GM12878 (cell line): ENCODE measurements around the gene MTMR8. TPM values are rescaled to one million over a fixed set of nuclear protein-coding genes. Genes with fewer than 3 reads are reported as not detected.

ENCODE experiments used
- ATAC-seq: fragments of 200-7000 bp; cut with Tn5 transposase; 3 replicates; pipeline ENCODE4 v1.9.1; 2020; ENCODE audit warnings: mild to moderate bottlenecking, moderate library complexity
- BruUV-seq: library from RNA; stranded (reverse); fragments of 400-500 nt; replicated peaks from 2 replicates; lab custom pipeline; 2021; lab: Mats Ljungman, UMichigan
- CTCF ChIA-PET: fragments of 300-600 bp; sonication (Branson Sonifier 250); formaldehyde crosslinking; extraction: SDS; loops from one replicate; lab custom pipeline; 2021; ENCODE audit warnings: inconsistent platforms; lab: Yijun Ruan, JAX
- POLR2A ChIA-PET: fragments of 350-600 bp; formaldehyde crosslinking; extraction: SDS; loops from one replicate; lab custom pipeline; 2021; ENCODE audit warnings: inconsistent platforms; lab: Charles Lee
- RAD21 ChIA-PET: fragments of 300-600 bp; sonication (Branson Sonifier 250); formaldehyde crosslinking; loops from one replicate; lab custom pipeline; 2023; ENCODE audit warnings: antibody characterized with exemption; ENCODE audit not compliant: unreplicated experiment; lab: Charles Lee
- SMC1A ChIA-PET: fragments of 300-600 bp; sonication (Branson Sonifier 250); formaldehyde crosslinking; loops from one replicate; lab custom pipeline; 2023; ENCODE audit not compliant: unreplicated experiment, uncharacterized antibody; lab: Charles Lee
- DNase-seq: peaks from one replicate; pipeline ENCODE4 v3.0.0-alpha.2; 2011; ENCODE audit warnings: low read depth, low spot score
- FAIRE-seq: peaks from 3 replicates; lab custom pipeline; 2011; peaks lifted over from hg19 to GRCh38; lab: Jason Lieb, UNC
- H2AFZ ChIP-seq: 2 replicates; pipeline ENCODE4 v1.6.0; 2011; ENCODE audit warnings: low read depth, low read length, control low read depth; ENCODE audit not compliant: control insufficient read depth
- H3K27ac ChIP-seq: 2 replicates; pipeline ENCODE4 v1.5.1; 2011; ENCODE audit warnings: control low read depth; ENCODE audit not compliant: control insufficient read depth, insufficient read depth
- H3K27me3 ChIP-seq, 2 experiments: replicated peaks in 1 of 2; 2 replicates each; pipeline versions ENCODE4 v1.6.0 to v1.6.1; 2011; ENCODE audit warnings: low read length in 1 of 2; ENCODE audit not compliant: control insufficient read depth in 2 of 2, insufficient read depth in 2 of 2
- H3K36me3 ChIP-seq, 2 experiments: 2 replicates each; pipeline ENCODE4 v1.5.1; 2011; ENCODE audit warnings: low read length in 1 of 2; ENCODE audit not compliant: control insufficient read depth in 2 of 2, insufficient read depth in 2 of 2
- H3K4me1 ChIP-seq: 2 replicates; pipeline ENCODE4 v1.6.1; 2011; ENCODE audit warnings: mild to moderate bottlenecking, low read length, moderate library complexity, mixed read lengths; ENCODE audit not compliant: control insufficient read depth, insufficient read depth
- H3K4me2 ChIP-seq: 2 replicates; pipeline ENCODE4 v1.6.0; 2011; ENCODE audit warnings: control low read depth; ENCODE audit not compliant: control insufficient read depth, insufficient read depth
- H3K4me3 ChIP-seq: fragments of 200-600 bp; sonication (generic); 2 replicates; pipeline ENCODE4 v1.5.1; 2016
- H3K79me2 ChIP-seq: 2 replicates; pipeline ENCODE4 v1.6.0; 2011; ENCODE audit warnings: low read length; ENCODE audit not compliant: control insufficient read depth, insufficient read depth
- H3K9ac ChIP-seq: 2 replicates; pipeline ENCODE4 v1.8.0; 2011; ENCODE audit warnings: low read length, control low read depth, mixed read lengths; ENCODE audit not compliant: control insufficient read depth, insufficient read depth
- H3K9me3 ChIP-seq: replicated peaks from 3 replicates; pipeline ENCODE4 v1.5.1; 2011; ENCODE audit warnings: mild to moderate bottlenecking, low read length; ENCODE audit not compliant: control insufficient read depth, insufficient read depth
- H4K20me1 ChIP-seq: 2 replicates; pipeline ENCODE4 v1.6.0; 2011; ENCODE audit not compliant: control insufficient read depth, insufficient read depth
- BHLHE40 ChIP-seq, 2 experiments: fragments of 450-650 bp in 1 of 2; IDR thresholded peaks; 2 replicates each; pipeline ENCODE4 v1.6.1; 2011 to 2017; ENCODE audit warnings: low read depth in 2 of 2, borderline replicate concordance in 1 of 2, improper control_type of control experiment in 1 of 2, low read length in 1 of 2, mild to moderate bottlenecking in 1 of 2
- ESRRA ChIP-seq: IDR thresholded peaks from 2 replicates; pipeline ENCODE4 v1.6.1; 2012; ENCODE audit warnings: mild to moderate bottlenecking, low read length, improper control_type of control experiment
- GABPA ChIP-seq: IDR thresholded peaks from 2 replicates; pipeline ENCODE4 v1.6.1; 2014; ENCODE audit warnings: antibody characterized with exemption, low read depth, mild to moderate bottlenecking, inconsistent platforms
- IKZF1 ChIP-seq: fragments of 450-650 bp; conservative IDR thresholded peaks from 2 replicates; pipeline ENCODE4 v1.6.1; 2017; ENCODE audit warnings: antibody characterized with exemption, mild to moderate bottlenecking
- JUNB ChIP-seq: IDR thresholded peaks from 2 replicates; pipeline ENCODE4 v1.6.1; 2016; ENCODE audit warnings: antibody characterized with exemption, mild to moderate bottlenecking
- KDM1A ChIP-seq: fragments of 200-600 bp; sonication (generic); IDR thresholded peaks from 2 replicates; pipeline ENCODE4 v1.6.1; 2016; ENCODE audit warnings: borderline replicate concordance
- MTA3 ChIP-seq: IDR thresholded peaks from 2 replicates; pipeline ENCODE4 v1.6.1; 2012; ENCODE audit warnings: low read length, inconsistent platforms, borderline replicate concordance
- NR2F1 ChIP-seq: fragments of 450-650 bp; conservative IDR thresholded peaks from 2 replicates; pipeline ENCODE4 v1.6.1; 2017; ENCODE audit warnings: mild to moderate bottlenecking
- POLR2A ChIP-seq: IDR thresholded peaks from 2 replicates; pipeline ENCODE4 v1.6.1; 2011; ENCODE audit warnings: low read depth, mild to moderate bottlenecking, low read length
- SPI1 ChIP-seq: IDR thresholded peaks from 2 replicates; pipeline ENCODE4 v1.6.1; 2011; ENCODE audit warnings: low read depth, mild to moderate bottlenecking, low read length, moderate library complexity, borderline replicate concordance; ENCODE audit not compliant: insufficient read depth
- SREBF2 ChIP-seq: IDR thresholded peaks from 2 replicates; pipeline ENCODE4 v1.6.1; 2012; ENCODE audit warnings: mild to moderate bottlenecking, low read length
- YBX1 ChIP-seq: fragments of 450-650 bp; IDR thresholded peaks from 2 replicates; pipeline ENCODE4 v1.6.1; 2016; ENCODE audit warnings: antibody characterized with exemption
- WGBS: methylation state at CpG from one replicate; pipeline ENCODE4 v1.1.6; 2016; ENCODE audit warnings: low lambda C conversion rate; ENCODE audit not compliant: insufficient replicate concordance, insufficient coverage; ENCODE audit errors: missing lambda C conversion rate; 5-methylcytosine and 5-hydroxymethylcytosine counted together
- in situ Hi-C: fragments of 300-500 bp; cut with MboI; formaldehyde crosslinking; loops from 9 replicates; pipeline ENCODE4 v1.14.3; 2018; ENCODE audit warnings: mixed read lengths
- intact Hi-C: fragments of 100-400 bp; cut with micrococcal nuclease; formaldehyde crosslinking; loops from one replicate; pipeline ENCODE4 v1.14.2; 2022; ENCODE audit not compliant: unreplicated experiment
- polyA plus RNA-seq, 11 experiments: library from polyadenylated mRNA; depleted of rRNA in 4 of 11; unstranded in 6 of 11; stranded (reverse) in 5 of 11; fragments of >200 nt; fragmentation: Nextera tagmentation in 4 of 11; fragmentation: Illumina TruSeq in 1 of 11; extraction: Ambion mirVana in 4 of 11; extraction: Trizol in 1 of 11; gene quantifications; 1 replicate in 1 of 11; 2 replicates in 10 of 11; pipeline versions ENCODE4 v1.2.1 to v1.2.3, GENCODE V29; 2011 to 2016; ENCODE audit warnings: inconsistent platforms in 2 of 11, missing spikeins in 2 of 11, low read depth in 1 of 11
- total RNA-seq, 4 experiments: library from RNA; depleted of rRNA in 3 of 4; stranded (reverse); fragments of >200 nt in 3 of 4; fragmentation: Illumina TruSeq in 1 of 4; extraction: Trizol in 1 of 4; gene quantifications; 2 replicates each; pipeline versions ENCODE4 v1.2.1 to v1.2.3, GENCODE V29; 2013 to 2021
- TF ChIP-seq, protein P1 (sequence below): fragments of 450-650 bp; IDR thresholded peaks from 2 replicates; pipeline ENCODE4 v1.6.1; 2016; ENCODE audit warnings: mild to moderate bottlenecking
- TF ChIP-seq, protein P2 (sequence below): IDR thresholded peaks from 2 replicates; pipeline ENCODE4 v1.6.1; 2011; ENCODE audit warnings: mild to moderate bottlenecking, low read depth, low read length, moderate library complexity; ENCODE audit not compliant: insufficient replicate concordance
- TF ChIP-seq, protein P3 (sequence below): fragments of 450-650 bp; IDR thresholded peaks from 2 replicates; pipeline ENCODE4 v1.6.1; 2017; ENCODE audit warnings: borderline replicate concordance
- TF ChIP-seq, protein P4 (sequence below): fragments of 450-650 bp; formaldehyde crosslinking; IDR thresholded peaks from 2 replicates; pipeline ENCODE4 v1.4.0; 2020; ENCODE audit warnings: mild to moderate bottlenecking, moderate library complexity

MTMR8 gene
- total and polyA plus RNA-seq, 10 of the 15 experiments (the other 5 are each of a cell fraction or from before 2014, with no cell fraction given), result 2.0 to 4.7 (median 3.6) TPM

GRCh38 chrX:64291123-64291522, 104.1 kb downstream of the MTMR8 start:
- no peak overlapping the region for H3K4me3 ChIP-seq
- no peaks in the 10 kb centered on the region; the same call in 2 of the 3 replicates for H3K9me3 ChIP-seq
- ATAC-seq (no peak), DNase-seq (no peak), FAIRE-seq (no peak)
- ChIA-PET POLR2A (no interaction called here), RAD21 (no interaction called here), CTCF (no interaction called here)
- no peak overlapping the region for H3K9ac ChIP-seq
- in situ Hi-C loops, result no loop called here
- H3K27me3 ChIP-seq, result no peaks in the 10 kb centered on the region
- 5% methylated on average over 2 of the region's 2 CpGs for WGBS
- no peaks in the 10 kb centered on the region for H4K20me1 ChIP-seq
- TF ChIP-seq, protein P1, sequence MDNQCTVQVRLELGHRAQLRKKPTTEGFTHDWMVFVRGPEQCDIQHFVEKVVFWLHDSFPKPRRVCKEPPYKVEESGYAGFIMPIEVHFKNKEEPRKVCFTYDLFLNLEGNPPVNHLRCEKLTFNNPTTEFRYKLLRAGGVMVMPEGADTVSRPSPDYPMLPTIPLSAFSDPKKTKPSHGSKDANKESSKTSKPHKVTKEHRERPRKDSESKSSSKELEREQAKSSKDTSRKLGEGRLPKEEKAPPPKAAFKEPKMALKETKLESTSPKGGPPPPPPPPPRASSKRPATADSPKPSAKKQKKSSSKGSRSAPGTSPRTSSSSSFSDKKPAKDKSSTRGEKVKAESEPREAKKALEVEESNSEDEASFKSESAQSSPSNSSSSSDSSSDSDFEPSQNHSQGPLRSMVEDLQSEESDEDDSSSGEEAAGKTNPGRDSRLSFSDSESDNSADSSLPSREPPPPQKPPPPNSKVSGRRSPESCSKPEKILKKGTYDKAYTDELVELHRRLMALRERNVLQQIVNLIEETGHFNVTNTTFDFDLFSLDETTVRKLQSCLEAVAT, result no peak
- TF ChIP-seq GABPA (no peak), ESRRA (no peak), BHLHE40 (IDR thresholded peaks at IDR 0.05; ENCODE audit: borderline replicate concordance in 1 of 2, low read depth in 2 of 2, low read length in 1 of 2) (no peak), MTA3 (no peak), POLR2A (no peak), SPI1 (no peak), KDM1A (no peak), IKZF1 (no peak), NR2F1 (no peak), JUNB (no peak), SREBF2 (no peak), YBX1 (no peak)
- TF ChIP-seq, protein P2, sequence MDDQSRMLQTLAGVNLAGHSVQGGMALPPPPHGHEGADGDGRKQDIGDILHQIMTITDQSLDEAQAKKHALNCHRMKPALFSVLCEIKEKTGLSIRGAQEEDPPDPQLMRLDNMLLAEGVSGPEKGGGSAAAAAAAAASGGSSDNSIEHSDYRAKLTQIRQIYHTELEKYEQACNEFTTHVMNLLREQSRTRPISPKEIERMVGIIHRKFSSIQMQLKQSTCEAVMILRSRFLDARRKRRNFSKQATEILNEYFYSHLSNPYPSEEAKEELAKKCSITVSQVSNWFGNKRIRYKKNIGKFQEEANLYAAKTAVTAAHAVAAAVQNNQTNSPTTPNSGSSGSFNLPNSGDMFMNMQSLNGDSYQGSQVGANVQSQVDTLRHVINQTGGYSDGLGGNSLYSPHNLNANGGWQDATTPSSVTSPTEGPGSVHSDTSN, result no peak
- TF ChIP-seq, protein P3, sequence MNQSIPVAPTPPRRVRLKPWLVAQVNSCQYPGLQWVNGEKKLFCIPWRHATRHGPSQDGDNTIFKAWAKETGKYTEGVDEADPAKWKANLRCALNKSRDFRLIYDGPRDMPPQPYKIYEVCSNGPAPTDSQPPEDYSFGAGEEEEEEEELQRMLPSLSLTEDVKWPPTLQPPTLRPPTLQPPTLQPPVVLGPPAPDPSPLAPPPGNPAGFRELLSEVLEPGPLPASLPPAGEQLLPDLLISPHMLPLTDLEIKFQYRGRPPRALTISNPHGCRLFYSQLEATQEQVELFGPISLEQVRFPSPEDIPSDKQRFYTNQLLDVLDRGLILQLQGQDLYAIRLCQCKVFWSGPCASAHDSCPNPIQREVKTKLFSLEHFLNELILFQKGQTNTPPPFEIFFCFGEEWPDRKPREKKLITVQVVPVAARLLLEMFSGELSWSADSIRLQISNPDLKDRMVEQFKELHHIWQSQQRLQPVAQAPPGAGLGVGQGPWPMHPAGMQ, result no peak
- TF ChIP-seq, protein P4, sequence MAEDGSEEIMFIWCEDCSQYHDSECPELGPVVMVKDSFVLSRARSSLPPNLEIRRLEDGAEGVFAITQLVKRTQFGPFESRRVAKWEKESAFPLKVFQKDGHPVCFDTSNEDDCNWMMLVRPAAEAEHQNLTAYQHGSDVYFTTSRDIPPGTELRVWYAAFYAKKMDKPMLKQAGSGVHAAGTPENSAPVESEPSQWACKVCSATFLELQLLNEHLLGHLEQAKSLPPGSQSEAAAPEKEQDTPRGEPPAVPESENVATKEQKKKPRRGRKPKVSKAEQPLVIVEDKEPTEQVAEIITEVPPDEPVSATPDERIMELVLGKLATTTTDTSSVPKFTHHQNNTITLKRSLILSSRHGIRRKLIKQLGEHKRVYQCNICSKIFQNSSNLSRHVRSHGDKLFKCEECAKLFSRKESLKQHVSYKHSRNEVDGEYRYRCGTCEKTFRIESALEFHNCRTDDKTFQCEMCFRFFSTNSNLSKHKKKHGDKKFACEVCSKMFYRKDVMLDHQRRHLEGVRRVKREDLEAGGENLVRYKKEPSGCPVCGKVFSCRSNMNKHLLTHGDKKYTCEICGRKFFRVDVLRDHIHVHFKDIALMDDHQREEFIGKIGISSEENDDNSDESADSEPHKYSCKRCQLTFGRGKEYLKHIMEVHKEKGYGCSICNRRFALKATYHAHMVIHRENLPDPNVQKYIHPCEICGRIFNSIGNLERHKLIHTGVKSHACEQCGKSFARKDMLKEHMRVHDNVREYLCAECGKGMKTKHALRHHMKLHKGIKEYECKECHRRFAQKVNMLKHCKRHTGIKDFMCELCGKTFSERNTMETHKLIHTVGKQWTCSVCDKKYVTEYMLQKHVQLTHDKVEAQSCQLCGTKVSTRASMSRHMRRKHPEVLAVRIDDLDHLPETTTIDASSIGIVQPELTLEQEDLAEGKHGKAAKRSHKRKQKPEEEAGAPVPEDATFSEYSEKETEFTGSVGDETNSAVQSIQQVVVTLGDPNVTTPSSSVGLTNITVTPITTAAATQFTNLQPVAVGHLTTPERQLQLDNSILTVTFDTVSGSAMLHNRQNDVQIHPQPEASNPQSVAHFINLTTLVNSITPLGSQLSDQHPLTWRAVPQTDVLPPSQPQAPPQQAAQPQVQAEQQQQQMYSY, result no peak
- TF ChIP-seq, all 136 proteins: peak for 0
- H2AFZ ChIP-seq, result no peak overlapping the region
- SMC1A ChIA-PET, result no interaction called here
- no peak overlapping the region for H3K4me2 ChIP-seq
- no peaks in the 10 kb centered on the region for H3K36me3 ChIP-seq
- intact Hi-C loops, result no loop called here
- no peak overlapping the region for H3K27ac ChIP-seq
- BruUV-seq, result no TSS peak
- H3K4me1 ChIP-seq, result no peaks in the 10 kb centered on the region
- H3K79me2 ChIP-seq, result no peaks in the 10 kb centered on the region
